ENCODE measurements around the gene CHRNA1.

Gene CHRNA1

DNA sequence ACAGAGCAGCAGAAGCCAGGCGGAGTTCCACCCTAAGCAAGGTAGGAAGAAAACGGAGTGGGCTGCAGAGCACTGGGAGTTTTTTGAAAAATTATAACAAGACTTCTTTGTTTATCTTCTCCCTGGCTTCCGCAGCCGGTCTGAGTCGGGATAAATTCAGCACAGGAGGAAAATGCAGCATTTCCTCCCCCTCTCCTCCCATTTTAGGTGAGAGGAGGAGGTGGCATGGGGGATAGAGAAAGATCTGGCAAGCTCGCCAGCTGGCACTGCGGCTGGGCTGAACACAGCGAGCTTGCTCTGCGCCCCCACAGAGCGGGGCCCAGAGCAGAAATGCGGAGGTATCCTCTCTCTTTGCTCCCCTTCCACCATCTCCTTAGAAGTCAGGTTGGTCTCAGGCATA, 17.7 kb upstream of the CHRNA1 start:
- no peak for DNase-seq (ENCODE audit: low spot score)

DNA sequence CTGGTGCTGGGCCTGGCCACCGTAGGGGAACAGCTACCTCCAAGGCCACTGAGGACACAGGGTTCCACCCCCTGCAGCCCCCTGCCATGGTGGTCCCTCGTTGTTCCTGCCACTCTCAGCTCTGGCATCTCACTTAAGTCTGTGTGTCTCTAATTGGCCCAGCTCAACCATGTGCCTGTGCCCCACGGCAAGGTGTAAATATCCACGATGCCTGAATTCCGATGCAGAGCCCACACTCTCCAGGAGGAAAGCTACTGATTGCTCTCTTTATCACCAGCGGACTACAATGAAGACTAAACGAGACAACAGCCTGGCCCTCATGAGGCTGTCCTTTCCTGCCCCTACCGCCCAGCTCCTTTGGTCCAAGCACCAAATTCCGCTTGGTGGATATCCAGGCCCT, 17.0 kb upstream of the CHRNA1 start:
- DNase-seq (ENCODE audit: low spot score) = no peak

DNA sequence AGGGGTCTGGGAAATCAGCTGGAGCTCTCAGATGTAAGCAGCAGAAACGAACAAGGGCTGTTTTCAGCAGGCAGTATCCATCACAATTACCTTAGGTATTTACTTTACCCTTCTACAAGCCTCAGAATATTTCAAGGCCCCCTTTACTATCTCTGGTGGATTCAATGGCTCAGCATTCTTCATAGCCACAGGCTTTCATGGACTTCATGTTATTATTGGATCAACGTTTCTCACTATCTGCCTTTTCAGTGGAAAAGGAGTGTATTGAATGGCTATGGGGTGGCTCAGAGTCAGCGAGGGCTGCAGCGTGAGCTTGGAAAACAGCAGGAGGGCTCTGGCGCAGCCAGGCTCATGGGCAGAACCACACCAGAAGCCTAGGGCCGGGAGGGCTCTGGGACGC, 16.6 kb upstream of the CHRNA1 start:
- no peak for DNase-seq (ENCODE audit: low spot score)

DNA sequence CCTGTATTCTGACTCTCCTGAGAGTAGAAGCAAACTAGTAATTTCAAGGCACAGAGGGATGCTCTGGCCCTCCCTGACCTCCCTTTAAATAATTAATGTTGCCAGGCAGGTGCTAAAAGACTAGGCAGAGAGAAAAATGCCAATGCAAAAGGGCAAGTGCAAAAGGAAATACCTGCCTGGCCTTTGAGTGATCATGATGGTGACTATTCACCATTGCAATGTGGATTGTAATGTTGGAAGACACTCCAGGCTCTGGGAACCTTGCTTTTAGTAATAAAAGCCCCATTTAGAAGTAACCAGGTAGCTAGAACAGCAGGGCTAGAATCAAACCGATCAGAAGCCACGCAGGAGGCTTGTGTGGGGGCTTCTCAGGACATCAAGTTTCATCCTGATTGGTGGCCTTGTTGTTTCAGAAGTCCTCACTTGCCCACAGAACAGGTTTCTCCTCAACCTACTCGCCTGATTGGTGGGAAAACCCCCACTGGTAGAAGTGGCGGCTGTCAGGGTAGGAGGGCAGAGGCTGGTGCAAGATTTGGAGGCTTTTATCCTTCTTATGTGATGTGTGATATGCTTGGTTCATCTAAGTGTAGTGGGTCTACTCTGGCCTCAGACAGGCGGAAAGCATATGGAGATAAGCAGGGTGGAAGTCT, 16.0 kb upstream of the CHRNA1 start:
- no peak for DNase-seq (ENCODE audit: low spot score)

DNA sequence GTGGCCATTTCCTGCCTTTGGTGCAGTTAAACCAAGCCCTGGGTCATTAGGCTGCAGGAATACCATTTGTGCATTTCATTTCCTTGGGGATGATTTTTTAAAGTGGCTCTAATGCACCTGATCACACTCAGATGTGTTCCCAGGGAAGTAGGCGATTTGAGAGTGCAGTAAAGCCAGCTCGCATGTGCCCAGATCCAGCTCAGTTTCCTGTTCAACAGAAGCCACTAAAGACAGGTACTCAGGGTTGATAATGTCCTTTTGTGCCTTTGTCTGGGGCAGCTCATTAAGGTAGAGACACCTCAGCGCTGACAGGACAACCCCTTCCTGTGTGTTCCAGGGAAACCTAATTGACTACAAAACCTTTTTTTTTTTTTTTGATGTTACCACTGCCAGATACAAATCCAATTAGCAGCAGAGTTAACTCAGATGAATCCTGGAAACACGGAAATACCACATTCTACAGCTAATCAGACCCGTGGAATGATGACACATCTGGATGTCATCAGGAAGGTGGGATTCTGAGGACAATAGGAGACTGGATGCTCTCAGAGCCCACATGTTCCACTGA, 15.2 kb upstream of the CHRNA1 start:
- no peak for DNase-seq (ENCODE audit: low spot score)

DNA sequence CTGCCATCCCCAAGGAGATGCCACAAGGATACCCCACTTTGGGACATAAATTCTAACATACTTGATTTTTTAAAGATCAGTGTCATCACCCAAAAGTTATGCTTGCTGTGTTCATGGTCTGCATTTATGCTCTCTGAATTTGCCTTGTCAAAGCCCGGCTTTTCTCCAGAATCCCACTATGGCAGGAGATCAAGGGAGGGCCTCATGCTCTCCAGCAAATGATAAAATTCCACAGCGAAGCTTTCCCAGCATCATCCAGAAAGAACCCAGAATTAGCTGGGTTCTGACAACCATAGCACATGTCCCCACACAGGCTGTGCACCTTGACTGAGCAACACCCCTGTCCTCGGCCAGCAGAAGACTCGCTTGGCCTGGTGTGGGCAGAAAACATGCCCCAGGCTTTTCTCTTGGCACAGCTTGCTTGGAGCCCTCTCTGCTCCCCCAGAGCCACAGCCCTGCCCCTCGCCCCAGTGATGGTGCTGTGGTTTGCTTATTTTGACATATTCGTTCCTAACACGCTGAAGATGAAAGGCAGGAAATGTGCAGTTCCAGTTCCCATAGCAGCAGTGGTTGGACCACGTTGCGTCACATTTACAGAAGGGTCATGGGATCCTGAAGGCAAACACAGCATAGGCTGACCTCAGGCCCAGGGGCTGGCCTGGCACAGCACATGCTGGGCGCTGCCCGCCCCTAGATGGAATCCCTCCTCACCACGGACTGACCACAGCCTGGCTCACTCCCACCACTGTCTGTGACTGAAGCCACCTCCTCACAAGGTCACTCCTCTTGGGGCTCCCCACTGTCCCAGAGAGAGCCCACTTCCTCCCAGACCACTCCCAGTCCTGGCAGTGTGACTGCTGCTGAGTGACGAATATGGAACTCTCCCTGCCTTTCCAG, 14.1 kb upstream of the CHRNA1 start:
- peak; percentile 77 for DNase-seq (ENCODE audit: low spot score)

DNA sequence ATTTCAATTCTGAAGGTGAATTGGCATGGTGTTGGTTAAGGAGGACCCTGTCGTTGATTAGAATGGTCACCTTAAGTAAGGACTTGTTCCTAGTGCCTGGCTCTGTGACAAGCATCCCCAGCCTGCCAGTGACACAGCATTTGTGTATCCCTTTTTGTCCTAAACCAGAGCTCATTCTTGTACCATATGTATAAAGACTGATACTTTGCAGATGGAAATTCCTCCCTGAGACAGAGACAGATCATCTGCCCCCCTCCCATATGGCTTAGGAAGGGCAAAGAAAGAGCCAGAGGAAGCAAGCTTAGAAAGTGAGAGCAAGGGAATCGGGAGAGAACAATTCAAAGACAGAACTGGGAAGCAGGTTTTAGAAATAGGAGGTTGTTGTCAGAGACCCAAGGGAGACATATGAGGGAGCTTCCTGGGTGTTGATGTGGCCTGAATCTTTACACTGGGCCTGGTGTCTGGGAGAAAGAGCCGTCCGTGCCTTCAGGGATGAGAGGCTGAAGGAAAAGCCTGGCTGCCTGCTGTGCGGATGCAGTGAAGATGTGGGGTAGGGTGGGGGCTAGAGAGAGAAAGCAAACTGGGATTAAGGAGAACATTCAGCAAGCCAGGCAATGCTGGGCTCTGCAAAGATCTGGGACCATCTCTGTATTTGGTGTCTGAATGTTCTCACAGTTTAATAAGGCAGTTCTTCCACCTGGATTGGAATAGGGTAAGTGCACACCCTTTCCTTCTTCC, 13.2 kb upstream of the CHRNA1 start:
- DNase-seq (ENCODE audit: low spot score) = no peak

DNA sequence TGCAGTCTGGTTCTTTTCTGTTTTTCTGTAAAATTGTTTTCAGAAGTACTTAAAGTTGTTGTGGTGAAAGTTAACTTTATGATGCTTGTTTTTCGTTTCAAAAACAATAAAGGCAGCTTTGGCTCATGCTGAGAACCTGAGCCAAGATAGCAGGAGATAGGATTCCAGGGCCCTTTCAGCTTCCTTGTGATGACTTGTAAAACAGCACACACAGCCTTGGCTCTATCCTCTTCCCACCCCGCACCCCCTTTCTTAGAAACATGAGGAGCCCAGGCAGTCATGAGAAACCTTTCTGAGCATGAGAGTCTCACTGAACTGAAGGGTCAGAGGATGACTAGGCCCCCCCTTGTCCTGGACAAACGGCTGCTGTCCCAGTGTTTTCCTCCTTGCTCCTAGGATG, 12.4 kb upstream of the CHRNA1 start:
- DNase-seq (ENCODE audit: low spot score) = no peak

DNA sequence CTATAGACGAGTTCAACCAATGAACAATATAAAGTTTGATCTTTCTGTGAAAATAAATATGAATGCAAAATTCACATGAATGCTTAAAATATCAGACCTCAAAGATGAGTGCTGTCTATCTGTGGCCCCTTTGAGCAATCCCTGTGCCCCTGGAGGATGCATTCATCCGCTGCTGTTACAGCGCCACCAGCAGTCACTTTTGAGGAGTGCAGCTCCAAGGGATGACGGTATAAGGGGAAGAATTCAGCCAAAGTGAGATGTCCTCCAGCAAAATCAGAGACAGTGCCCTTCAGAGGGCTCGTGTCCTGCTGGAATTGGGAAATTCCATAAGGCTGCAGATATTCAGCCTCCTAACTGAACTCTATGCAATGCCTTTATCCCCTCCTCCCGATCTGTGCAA, 12.0 kb upstream of the CHRNA1 start:
- no peak for DNase-seq (ENCODE audit: low spot score)

DNA sequence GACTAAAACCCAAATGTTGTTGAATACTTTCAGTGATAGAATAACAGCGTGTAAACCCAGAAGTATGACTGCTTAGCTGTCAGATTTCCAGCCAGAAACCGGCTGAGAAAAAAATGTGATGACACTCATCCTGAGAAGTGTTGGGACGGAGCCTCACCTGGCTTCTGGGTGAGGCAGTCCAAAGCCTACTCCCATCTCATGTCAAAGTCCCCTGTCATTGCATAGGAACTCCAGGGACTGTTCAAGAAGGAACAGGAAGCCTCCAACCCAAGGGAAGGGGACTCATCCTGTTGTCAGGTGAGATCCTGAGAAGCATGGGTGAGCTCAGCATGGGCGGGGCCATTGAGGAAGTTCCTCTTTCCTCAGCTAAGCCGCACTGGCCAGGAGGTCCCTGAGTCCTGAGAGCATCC, 11.3 kb upstream of the CHRNA1 start:
- no peak for DNase-seq (ENCODE audit: low spot score)

DNA sequence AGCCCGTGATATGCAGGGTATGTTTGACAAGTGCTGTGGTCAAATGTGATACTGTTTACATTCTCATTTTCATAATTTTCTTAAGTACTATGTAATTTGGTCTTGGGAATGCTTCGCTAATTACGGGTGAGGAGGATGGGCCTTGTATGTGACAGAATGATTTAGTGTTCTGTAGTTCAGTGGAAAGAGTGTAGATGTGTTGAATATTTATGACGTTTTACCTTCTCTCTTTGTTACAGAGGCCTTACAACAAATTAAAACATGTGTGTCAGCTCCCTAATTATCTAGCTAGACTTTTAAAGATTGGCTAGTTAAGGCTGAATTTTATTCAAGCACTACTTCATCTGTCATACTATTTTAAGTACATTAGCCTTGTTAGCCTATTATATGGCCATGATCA, 10.6 kb upstream of the CHRNA1 start:
- DNase-seq (ENCODE audit: low spot score) = no peak

DNA sequence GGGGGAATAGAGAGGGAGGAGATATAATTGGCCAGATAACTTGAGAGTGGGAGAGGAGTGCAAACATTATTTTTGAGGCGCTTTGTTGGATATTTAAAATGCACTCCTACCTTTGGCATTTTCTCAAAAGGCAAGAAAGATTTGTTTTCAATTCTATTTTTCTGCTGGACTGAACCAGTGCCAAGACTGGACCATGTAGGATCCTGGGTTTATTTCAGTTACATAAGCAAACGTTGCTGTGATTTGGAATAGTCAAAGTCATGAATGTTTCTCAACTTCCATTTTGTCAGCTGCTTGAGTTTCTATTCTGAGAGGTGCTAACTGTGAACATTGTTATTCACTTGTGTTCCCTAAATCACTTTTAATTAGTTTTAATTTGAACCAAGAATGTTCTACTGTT, 8.9 kb upstream of the CHRNA1 start:
- DNase-seq (ENCODE audit: low spot score) = no peak

DNA sequence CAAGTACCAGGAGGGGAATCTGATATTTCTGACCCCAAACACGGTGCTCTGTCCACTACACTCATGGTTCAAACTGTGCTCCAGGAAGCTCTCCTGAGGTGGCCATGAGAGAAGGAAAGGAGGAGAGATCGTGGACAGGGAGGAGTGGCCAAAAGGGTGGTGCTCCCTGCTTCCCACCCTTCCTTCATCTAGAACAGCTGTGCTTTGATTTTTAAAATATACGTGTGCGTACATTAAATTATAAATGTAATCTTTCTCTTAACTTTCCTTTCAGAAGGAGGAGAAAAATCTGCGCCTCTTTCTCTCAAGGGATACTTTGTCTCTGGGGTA, 8.2 kb upstream of the CHRNA1 start:
- DNase-seq (ENCODE audit: low spot score) = no peak

DNA sequence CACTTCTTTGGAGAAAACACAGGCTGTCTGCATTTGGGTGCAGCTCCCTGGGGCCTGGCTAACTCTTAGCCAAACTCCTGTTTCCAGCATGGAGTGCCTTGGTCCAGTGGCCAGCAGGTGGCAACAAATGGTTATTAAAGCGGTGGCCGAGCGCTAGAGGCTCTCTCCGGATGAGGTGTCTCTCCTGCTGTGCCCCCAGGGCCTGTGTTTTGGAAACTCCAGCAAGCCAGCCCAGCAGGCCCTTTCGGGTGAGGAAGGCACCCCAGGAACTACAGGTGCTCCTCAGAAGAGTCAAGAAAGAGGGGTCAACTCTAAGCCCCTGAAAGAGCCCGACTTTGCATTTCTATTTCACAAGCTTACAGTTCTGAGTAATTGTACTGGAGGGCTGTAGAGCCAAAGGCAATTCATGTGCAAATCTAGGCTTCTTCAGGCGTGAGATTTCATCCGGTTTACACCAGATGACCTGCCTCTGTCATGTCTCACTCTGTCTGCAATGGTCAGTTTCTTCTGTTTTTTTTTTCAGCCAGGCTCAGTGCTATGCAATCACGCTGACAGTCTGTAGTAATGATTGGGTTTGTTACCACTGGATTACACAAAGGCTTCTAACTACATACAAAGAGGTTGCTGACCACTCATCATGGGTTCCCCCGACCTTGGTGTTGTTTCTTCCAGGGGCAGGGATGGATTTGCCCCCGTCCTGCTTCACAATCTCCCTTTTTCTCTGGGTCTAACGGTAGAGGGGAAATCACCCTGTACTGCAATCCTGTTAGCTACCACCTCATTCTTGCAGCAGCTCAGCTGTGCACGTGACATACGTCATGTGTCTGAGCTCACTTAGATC, 7.6 kb upstream of the CHRNA1 start:
- DNase-seq (ENCODE audit: low spot score) = peak; percentile 19

DNA sequence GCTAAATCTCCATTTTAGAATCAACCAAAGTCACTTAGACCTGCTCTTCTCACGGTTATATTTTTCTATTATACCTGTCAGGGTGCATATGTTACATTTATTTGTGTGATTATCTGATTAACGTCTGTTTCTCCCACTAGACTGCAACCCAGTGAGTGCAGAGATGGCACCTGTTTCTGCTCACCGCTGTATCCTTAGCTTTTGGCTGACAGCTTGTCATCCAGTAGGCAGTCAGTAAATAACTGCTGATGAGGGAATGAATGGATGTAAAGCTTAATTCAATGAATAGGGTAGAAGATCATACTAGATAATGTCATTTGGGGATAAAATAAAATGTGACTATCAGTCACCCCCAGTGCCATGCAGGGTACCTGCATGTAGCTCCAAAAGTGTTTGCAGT, 6.9 kb upstream of the CHRNA1 start:
- DNase-seq (ENCODE audit: low spot score) = no peak

DNA sequence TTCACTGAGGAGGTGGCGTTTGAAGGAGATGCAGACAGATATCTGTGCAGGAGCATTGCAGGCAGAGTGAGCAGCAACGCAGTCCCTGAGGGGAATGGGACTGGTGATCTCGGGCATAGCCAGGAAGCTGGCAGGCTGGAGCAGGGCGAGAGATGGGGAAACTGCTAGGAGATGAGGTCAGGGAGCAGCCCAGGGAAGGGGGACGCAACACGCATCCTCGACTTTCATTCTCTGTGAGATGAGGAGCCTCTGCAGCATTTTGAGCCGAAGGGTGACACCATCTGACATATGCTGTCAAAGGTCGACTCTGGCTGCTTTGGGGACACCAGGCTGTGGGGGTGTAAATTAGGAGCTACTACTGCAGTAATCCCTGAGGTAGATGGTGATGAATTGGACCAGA, 4.3 kb upstream of the CHRNA1 start:
- no peak for DNase-seq (ENCODE audit: low spot score)

DNA sequence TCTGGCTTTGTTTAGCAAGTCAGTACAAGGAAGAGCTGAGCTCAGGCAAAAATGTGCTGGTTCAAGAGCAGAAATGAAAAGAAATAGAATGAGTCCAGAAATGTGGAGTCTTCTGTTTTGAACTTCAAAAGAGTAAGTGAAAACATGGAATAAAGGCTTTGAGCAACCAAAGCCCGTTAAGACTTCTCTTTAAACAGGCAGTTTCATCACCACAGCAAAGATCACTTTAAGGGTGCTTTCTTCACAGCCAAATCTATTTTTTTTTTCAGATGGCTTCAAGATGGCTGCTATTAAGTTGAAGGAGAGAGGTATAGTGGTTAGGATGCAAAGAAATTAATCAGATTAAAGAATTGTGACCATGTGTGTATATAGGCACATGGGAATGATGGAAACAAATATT, 2.0 kb upstream of the CHRNA1 start:
- no peak for DNase-seq (ENCODE audit: low spot score)

DNA sequence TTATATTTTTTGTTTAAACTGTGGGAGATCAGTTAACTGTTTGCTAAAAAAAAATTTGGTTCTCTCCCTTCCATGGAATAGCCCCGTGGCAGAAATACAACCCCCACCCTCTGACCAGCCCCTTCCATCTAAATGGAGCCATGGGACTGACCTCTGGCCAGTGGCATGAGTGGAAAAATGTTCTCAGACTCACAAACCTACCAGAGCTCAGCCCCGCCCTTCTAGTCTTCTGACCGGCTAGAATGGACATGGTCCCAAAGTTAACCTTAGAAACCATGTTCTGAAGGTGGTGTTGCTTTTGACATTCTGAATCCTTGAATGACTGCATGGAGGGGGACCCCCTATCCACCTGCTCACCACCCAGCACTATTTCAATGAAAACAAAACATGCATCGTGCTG, 1.3 kb upstream of the CHRNA1 start:
- DNase-seq (ENCODE audit: low spot score) = no peak

DNA sequence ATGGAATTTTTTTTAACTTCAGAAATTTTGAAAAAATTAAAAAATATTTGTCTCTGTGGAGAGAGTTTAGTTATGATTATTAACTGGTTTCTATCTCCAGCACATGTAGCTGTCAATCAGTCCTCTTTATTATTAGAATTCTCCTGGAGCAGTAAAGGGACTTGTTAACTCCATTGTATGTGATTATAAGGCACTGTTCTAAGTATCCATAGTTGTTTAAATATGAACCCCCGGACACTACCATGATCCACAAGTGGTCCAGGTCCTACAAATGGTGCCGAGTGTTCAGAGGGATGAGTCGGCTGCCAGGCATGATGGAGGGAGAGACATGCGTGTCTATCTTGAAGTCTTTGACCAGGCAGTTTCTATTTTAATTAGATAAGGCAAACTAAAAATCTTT, 492 bp downstream of the CHRNA1 start:
- no peak for DNase-seq (ENCODE audit: low spot score)

DNA sequence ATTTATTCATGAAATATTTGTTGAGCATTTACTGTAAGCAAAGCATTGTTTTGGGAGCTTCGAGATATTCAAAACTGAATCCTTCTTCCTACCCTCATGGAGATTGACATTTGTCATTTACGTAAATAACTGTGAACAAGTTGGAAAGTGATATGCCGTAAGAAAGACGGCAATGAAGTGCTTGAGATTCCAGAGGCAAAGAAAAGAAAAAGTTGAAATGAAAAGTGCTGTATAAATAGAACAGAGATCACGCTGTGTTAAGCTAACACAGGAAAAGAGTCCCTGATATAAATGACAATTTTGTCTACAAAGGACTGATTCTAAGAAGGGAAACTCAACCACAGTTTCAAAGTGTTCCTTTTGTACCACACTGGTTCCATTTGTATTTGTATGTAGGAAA, 1.8 kb downstream of the CHRNA1 start:
- no peak for DNase-seq (ENCODE audit: low spot score)

DNA sequence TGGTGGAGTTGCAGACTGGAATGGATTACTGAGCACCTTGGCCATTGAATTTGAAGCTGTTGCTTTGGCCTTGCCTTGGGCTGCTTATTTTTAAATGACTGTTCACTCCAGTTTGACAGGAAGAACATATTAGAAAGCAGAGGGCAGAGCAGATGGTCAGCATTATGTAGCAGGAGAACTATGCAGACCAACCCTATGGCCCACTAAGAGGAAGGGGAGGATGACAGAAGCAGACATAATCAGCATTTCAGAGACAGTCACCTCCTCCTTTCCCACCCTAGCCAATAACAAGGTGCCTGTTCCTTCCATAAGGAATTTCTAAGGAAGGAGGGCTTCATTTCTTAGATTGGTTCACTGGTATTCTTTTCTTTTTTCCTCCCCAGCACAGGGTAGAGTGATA, 2.4 kb downstream of the CHRNA1 start:
- DNase-seq (ENCODE audit: low spot score) = no peak
